Stimulated activated CD4-positive, alpha-beta T cell treated with anti-CD3 and anti-CD28 coated beads, Interleukin-2, amount 100 ng/mL, for 24 hours (primary cell): ENCODE data around the gene ST6GAL1.
"Not testable (repeated sequence)": the region's sequence is repeated elsewhere in the genome, so short reads cannot be mapped to it uniquely, and the experiment has no call there.

Source experiments
- DNase-seq, 2 donors: peaks; one replicate each; pipeline ENCODE4 v3.0.0-alpha.2; 2020

Gene ST6GAL1

DNA sequence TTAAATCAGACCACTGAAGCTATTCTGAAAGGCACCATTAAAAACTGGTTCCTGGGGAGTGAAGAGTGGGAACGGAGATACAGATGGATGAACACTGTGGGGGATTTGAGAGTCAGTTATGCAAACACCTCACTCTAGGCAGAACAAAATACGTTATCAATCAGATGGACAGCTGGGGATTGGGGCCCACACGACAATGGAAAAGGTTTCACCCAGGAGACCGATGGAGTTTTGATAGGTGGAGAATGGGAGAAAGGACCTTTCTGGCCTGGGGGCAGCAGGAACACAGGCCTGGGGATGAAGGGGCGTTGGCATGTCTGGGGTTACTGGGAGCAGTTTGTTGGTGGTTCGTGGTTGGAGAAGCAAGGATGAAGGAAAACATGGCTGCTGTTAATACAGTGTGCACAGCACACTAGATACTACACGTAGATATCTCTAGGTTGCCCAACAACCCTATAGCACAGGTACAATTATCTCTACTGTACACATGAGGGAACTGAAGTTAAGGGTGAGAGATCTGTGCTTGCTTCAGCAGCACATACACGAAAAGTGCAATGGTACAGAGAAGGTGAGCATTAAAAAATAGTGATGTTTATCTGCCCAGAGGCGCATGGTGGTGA lies 16.5 kb downstream of the ST6GAL1 start:
- DNase-seq, result no peak

GRCh38 chr3:186949281-186949982 lies 19.1 kb downstream of the ST6GAL1 start:
- no peak for DNase-seq

DNA sequence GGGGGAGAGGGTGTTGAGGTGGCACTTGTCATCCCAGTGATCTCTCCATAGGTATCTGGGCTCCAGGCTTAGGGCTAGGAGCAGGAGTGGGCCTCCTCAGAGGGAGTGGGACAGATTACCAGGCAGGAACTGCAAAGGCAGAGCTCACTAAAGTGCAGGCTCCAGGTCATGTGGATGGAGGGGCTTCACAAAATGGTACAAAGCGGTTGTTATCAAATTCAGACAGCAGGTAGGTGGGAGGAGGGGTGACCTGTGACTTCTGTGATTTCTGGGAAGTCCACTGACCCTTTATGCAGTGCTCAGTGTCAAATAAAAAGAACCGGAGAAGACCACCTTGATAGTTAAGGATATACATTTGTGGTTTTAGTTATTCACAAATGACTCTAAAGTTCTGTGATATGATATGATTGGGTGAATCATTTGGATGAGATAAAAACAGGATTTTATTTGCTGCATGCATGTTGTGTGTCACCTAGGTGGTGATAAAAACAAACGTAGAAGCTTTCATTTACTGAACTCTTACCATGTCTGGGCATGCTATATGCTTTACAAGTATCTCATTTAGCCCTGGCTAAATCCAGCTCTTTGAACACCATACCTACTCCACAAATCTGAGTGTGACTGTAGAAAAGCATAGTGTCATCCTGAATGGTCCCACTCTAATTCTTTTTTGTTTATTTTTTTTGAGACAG lies 20.2 kb downstream of the ST6GAL1 start:
- no peak for DNase-seq

- DNase-seq, result no peak
Observed at GRCh38 chr3:186951640-186952552, 21.6 kb downstream of the ST6GAL1 start.

GRCh38 chr3:186953011-186953487 lies 22.7 kb downstream of the ST6GAL1 start:
- DNase-seq, result no peak

DNA sequence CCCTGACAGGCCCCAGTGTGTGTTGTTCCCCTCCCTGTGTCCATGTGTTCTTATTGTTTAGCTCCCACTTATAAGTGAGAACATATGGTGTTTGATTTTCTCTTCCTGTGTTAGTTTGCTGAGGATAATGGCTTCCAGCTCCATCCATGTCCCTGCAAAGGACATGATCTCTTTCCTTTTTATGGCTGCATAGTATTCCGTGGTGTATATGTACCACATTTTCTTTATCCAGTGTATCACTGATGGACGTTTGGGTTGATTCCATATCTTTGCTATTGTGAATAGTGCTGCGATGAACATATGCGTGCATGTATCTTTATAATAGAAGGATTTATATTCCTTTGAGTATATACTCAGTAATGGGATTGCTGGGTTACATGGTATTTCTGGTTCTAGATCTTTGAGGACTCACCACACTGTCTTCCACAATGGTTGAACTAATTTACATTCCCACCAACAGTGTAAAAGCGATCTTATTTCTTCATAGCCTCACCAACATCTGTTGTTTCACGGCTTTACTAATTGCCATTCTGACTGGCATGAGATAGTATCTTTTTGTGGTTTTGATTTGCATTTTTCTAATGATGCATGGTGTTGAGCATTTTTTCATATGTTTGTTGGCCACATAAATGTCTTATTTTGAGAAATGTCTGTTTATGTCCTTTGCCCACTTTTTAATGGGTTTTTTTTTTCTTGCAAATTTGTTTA lies 23.8 kb downstream of the ST6GAL1 start:
- DNase-seq, result not testable (repeated sequence)

GRCh38 chr3:186955898-186956696 lies 25.8 kb downstream of the ST6GAL1 start:
- DNase-seq, result no peak

DNA sequence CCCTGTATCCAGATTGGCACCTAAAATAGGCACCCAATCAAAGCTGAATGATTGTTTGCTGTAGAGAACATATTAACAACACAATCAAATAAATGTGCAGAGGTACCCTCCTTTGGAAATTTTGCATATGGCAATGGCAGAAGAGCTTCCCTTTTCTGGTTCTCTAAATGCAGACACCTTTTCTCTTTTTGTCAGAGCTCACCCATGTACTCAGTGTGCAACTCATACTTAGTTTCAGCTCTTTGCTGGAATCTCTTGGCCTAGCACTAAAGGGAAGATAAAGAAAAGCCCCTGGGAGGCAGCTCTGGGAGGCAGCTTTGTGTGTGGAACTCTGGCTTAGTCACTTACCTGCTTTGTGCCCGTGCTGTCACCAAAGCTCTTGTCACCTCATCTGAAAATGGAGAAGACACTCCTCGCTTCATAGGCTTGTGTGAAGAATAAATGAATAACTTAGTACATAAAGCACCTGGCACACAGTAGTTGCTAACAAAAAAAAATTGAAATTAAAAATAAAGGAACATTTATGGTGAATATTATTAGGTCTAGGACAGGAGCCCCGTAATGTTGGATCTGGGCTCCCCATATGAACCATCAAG lies 28.8 kb downstream of the ST6GAL1 start:
- DNase-seq, result no peak

GRCh38 chr3:186960347-186960746 lies 30.0 kb downstream of the ST6GAL1 start:
- DNase-seq, result no peak

- no peak for DNase-seq
Observed at GRCh38 chr3:186962445-186962844, 32.1 kb downstream of the ST6GAL1 start.

GRCh38 chr3:186963636-186964035 lies 33.3 kb downstream of the ST6GAL1 start:
- DNase-seq, result no peak

GRCh38 chr3:186964071-186964470 lies 33.7 kb downstream of the ST6GAL1 start:
- DNase-seq, result no peak

DNA sequence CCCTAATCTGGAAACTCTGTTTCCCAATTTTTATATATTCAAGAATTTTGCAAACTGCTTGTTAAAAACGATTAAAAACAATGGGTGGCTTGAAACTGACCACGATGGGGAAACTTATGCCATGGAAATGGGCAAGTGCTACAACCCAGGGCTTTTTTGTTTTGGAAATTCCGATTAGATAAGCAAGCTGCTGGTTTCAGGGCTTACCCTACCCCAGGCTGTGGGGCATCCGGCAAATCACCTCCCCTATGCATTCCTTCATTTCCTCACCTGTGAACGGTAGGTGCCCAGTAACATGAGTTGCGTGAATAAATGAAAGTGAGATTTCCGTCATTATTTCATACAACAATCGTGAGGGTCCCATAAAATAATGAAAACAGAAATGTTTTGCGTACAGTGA lies 34.3 kb downstream of the ST6GAL1 start:
- DNase-seq, result no peak

- DNase-seq, result peak in 1 of 2 donors; percentile 21
Observed at GRCh38 chr3:186965141-186965879, 35.0 kb downstream of the ST6GAL1 start.

DNA sequence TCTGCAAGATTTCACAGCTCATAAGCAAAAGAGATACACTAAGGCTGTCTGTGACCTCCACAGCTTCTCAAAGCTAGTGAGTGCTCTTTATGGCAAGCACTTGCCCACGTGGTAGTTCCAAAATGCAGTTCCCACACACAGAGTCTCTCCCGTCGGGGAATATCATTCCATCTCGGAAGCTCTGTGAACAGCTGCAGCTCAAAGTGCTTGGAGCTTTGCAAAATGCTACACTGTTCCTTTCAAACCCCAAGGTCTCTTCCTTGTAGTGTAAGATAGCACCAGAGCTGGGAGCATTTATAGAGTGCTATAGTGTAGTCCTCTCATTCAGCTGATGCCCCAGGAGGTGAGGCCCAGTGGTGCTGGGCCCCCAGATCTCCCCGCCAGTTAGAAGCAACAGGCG lies 36.1 kb downstream of the ST6GAL1 start:
- no peak for DNase-seq

DNA sequence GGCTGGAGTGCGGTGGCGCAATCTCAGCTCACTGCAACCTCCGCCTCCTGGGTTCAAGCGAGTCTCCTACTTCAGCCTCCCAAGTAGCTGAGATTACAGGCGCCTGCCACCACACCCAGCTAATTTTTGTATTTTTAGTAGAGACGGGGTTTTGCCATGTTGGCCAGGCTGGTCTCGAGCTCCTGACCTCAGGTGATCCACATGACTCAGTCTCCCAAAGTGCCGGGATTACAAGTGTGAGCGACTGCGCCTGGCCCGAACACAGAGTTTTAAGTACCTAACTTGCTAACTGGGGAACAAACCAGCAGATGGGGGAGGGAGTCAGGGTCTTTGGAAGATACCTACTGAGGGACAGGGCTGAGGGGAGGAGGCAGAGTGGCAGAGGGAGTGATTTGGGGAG lies 36.9 kb downstream of the ST6GAL1 start:
- not testable (repeated sequence) for DNase-seq

- DNase-seq, result no peak
Observed at GRCh38 chr3:186967686-186968085, 37.4 kb downstream of the ST6GAL1 start.

GRCh38 chr3:186969607-186970006 lies 39.3 kb downstream of the ST6GAL1 start:
- DNase-seq, result no peak

GRCh38 chr3:186971106-186971505 lies 40.8 kb downstream of the ST6GAL1 start:
- not testable (repeated sequence) for DNase-seq

DNA sequence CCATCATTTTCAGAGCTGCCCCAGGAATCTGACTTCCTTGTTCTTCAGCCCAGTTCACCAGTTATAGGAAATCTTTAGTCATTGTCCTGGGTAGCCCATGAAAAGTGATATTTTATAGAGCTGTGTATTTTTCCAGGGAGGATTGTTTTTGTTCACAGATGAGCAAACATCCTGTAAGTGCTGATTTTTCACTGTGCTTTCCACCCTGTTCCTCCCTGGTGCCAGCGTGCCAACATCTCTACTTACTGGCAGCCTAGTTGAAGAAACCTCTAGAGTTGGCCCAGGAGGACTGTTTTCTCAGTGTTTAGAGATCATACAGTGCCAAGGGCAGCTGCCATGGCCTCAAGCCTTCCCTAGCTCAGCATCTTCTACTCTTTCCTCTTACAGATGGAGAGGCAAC lies 41.3 kb downstream of the ST6GAL1 start:
- DNase-seq, result no peak
